HepG2 (cell line): ENCODE measurements around the gene THOP1.

Experiments
- BHLHE40 ChIP-seq: IDR thresholded peaks from 2 replicates; pipeline ENCODE4 v1.6.1; 2011; ENCODE audit warnings: low read length, improper control_type of control experiment
- BRD4 ChIP-seq: sonication (generic); formaldehyde crosslinking; IDR thresholded peaks from 2 replicates; pipeline ENCODE4 v1.4.0; 2020; ENCODE audit warnings: missing genetic modification reagents
- CTCF ChIP-seq: sonication (generic); formaldehyde crosslinking; IDR thresholded peaks from 2 replicates; pipeline ENCODE4 v1.5.0; 2020; ENCODE audit warnings: mild to moderate bottlenecking, missing genetic modification reagents, moderate library complexity
- EP300 ChIP-seq, 3 experiments: sonication (generic) in 1 of 3; formaldehyde crosslinking in 1 of 3; IDR thresholded peaks; 2 replicates each; pipeline versions ENCODE4 v1.5.1 to v1.6.1; 2011 to 2020; ENCODE audit warnings: low read depth in 2 of 3, low read length in 2 of 3, borderline replicate concordance in 1 of 3, improper control_type of control experiment in 1 of 3, mild to moderate bottlenecking in 1 of 3, missing genetic modification reagents in 1 of 3, moderate library complexity in 1 of 3
- FOXA1 ChIP-seq, 2 experiments: fragments of 450-650 bp in 1 of 2; sonication (generic) in 1 of 2; formaldehyde crosslinking in 1 of 2; IDR thresholded peaks; 2 replicates each; pipeline versions ENCODE4 v1.4.0 to v1.6.1; 2016 to 2020; ENCODE audit warnings: missing genetic modification reagents in 1 of 2
- GABPA ChIP-seq, 2 experiments: IDR thresholded peaks; 2 replicates each; pipeline ENCODE4 v1.6.1; 2011 to 2016; ENCODE audit warnings: low read depth in 2 of 2, low read length in 1 of 2, missing biosample characterization in 1 of 2, missing genetic modification characterization in 1 of 2
- HOXA3 ChIP-seq: sonication (generic); formaldehyde crosslinking; IDR thresholded peaks from 2 replicates; pipeline ENCODE4 v1.5.0; 2020; ENCODE audit warnings: missing genetic modification reagents
- KLF12 ChIP-seq: sonication (generic); formaldehyde crosslinking; IDR thresholded peaks from 2 replicates; pipeline ENCODE4 v1.4.0; 2020; ENCODE audit warnings: missing genetic modification reagents, borderline replicate concordance
- POLR2A ChIP-seq, 2 experiments: IDR thresholded peaks; 2 replicates each; pipeline ENCODE4 v1.6.1; 2011; ENCODE audit warnings: low read depth in 2 of 2, low read length in 2 of 2, mild to moderate bottlenecking in 1 of 2, moderate library complexity in 1 of 2; ENCODE audit not compliant: insufficient read depth in 1 of 2
- RBFOX2 ChIP-seq: fragments of 200-400 bp; formaldehyde crosslinking; IDR thresholded peaks from 2 replicates; pipeline ENCODE4 v1.6.1; 2017; ENCODE audit warnings: low read depth, mild to moderate bottlenecking, low read length
- RFX5 ChIP-seq: IDR thresholded peaks from 2 replicates; pipeline ENCODE4 v1.6.1; 2011; ENCODE audit warnings: low read depth, low read length, improper control_type of control experiment
- ZNF343 ChIP-seq: sonication (generic); formaldehyde crosslinking; IDR thresholded peaks from 2 replicates; pipeline ENCODE4 v1.4.0; 2020; ENCODE audit warnings: mild to moderate bottlenecking, missing genetic modification reagents
- ZNF639 ChIP-seq: conservative IDR thresholded peaks from 2 replicates; pipeline ENCODE4 v1.6.1; 2018; ENCODE audit warnings: missing genetic modification reagents
- TF ChIP-seq, protein P1 (sequence below): sonication (generic); formaldehyde crosslinking; IDR thresholded peaks from 2 replicates; pipeline ENCODE4 v1.4.0; 2020; ENCODE audit warnings: mild to moderate bottlenecking, missing genetic modification reagents

DNA sequence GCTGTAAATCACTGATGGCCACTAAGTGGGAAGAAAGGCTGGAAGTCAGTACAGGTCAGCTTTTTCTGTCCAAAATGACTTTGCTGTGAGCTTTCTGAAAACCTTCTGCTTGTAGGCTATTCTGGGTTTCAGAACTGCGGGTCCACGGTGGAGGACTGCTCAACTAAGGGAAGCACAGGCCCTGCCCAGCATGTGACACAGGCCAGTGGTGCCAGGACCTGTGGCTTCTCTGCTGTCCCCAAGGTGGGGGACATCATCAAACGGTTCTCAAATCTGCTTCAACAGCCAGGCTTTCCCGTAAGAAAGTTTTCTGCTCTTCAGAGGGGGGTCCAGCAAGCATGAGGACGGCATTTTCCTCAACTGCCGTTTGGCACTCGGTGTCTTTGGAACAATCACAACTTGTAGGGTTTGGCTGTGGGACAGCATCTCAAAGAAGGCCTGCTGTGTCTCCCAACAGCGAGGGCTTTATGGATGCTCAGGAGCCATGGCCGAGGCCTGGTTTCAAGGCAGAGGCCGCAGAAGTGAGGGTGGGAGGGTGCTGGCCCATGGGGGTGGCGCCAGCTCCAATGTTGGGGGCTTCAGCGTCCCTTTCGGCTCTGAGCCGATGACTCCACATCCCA is 6.1 kb upstream of the THOP1 start:
- no peak for TF ChIP-seq RBFOX2
- TF ChIP-seq CTCF (CRISPR knock-in tag): no peak
- no peak for TF ChIP-seq BRD4 (CRISPR knock-in tag)
- TF ChIP-seq RFX5: no peak
- TF ChIP-seq, protein P1, sequence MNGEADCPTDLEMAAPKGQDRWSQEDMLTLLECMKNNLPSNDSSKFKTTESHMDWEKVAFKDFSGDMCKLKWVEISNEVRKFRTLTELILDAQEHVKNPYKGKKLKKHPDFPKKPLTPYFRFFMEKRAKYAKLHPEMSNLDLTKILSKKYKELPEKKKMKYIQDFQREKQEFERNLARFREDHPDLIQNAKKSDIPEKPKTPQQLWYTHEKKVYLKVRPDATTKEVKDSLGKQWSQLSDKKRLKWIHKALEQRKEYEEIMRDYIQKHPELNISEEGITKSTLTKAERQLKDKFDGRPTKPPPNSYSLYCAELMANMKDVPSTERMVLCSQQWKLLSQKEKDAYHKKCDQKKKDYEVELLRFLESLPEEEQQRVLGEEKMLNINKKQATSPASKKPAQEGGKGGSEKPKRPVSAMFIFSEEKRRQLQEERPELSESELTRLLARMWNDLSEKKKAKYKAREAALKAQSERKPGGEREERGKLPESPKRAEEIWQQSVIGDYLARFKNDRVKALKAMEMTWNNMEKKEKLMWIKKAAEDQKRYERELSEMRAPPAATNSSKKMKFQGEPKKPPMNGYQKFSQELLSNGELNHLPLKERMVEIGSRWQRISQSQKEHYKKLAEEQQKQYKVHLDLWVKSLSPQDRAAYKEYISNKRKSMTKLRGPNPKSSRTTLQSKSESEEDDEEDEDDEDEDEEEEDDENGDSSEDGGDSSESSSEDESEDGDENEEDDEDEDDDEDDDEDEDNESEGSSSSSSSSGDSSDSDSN (CRISPR knock-in tag): no peak
- TF ChIP-seq ZNF343 (CRISPR knock-in tag): no peak
- TF ChIP-seq POLR2A (IDR thresholded peaks at IDR 0.05; ENCODE audit: insufficient read depth in 1 of 2, low read depth in 2 of 2, low read length in 2 of 2): no peak
- no peak for TF ChIP-seq HOXA3 (CRISPR knock-in tag)
- no peak for TF ChIP-seq FOXA1 (IDR thresholded peaks at IDR 0.05)
- no peak for TF ChIP-seq FOXA1 (CRISPR knock-in tag; IDR thresholded peaks at IDR 0.05)
- TF ChIP-seq EP300 (IDR thresholded peaks at IDR 0.05; ENCODE audit: low read depth in 2 of 2, low read length in 2 of 2): no peak
- no peak for TF ChIP-seq EP300 (CRISPR knock-in tag; IDR thresholded peaks at IDR 0.05; ENCODE audit: borderline replicate concordance)
- no peak for TF ChIP-seq BHLHE40
- TF ChIP-seq KLF12 (CRISPR knock-in tag): no peak
- TF ChIP-seq ZNF639 (CRISPR knock-in tag): no peak
- TF ChIP-seq GABPA (IDR thresholded peaks at IDR 0.05; ENCODE audit: low read depth, low read length): no peak
- no peak for TF ChIP-seq GABPA (CRISPR knock-in tag; IDR thresholded peaks at IDR 0.05; ENCODE audit: low read depth)
